Spleen (tissue), 7 donors: Measurements from ENCODE around the gene RHCE.

Experiments used
- CTCF ChIP-seq, 11 experiments: fragments of 200-600 bp in 7 of 11; fragments of 450-650 bp in 4 of 11; sonication (generic) in 4 of 11; IDR thresholded peaks in 8 of 11; conservative IDR thresholded peaks in 3 of 11; 1 replicate in 7 of 11; 2 replicates in 4 of 11; pipeline versions ENCODE4 v1.4.0 to v1.8.0; 2016 to 2021; ENCODE audit warnings: antibody characterized with exemption in 11 of 11, inconsistent platforms in 4 of 11, mild to moderate bottlenecking in 1 of 11
- POLR2A ChIP-seq, 3 donors: fragments of 450-650 bp; IDR thresholded peaks; one replicate each; pipeline ENCODE4 v1.5.1; 2017; ENCODE audit warnings: antibody characterized with exemption in 3 of 3, mild to moderate bottlenecking in 1 of 3
- donor health status: DM: no; HTN: no; CAD: no; lungs with moderate emphysema.
- donor health status: DM: no; HTN: no; CAD: no.
- donor health status: DM: no; HTN: no; CAD: no.

DNA sequence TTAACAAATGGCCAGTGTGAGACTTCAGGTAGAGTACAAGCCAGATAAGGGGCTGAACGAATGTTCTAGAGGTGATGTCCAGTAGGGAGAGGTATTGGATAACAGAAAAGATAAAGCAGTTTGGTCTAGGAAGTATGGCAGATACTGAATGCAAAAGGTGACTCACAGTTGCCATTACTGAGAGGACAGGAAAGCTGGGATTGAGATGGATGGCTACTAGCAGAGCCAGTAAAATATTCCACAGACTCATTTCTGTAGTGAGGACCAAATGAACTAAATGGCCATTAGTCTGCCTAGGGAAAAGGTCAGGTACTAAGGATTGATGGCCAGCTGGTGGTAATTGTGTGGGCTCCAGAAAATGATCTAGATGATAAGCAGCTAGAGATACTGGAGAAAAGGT lies 21.6 kb upstream of the RHCE start:
- TF ChIP-seq POLR2A (IDR thresholded peaks at IDR 0.05): no peak
- no peak for TF ChIP-seq CTCF (IDR thresholded peaks at IDR 0.05 in 8 of 11, conservative IDR thresholded peaks at IDR 0.05 in 3 of 11)
